MV-4-11 (cell line): ENCODE data around the gene TMEM209.
"Not testable (repeated sequence)": the region's sequence is repeated elsewhere in the genome, so short reads cannot be mapped to it uniquely, and the experiment has no call there.

Source experiments
- DNase-seq: peaks from one replicate; lab custom pipeline; 2025; lab: John Stamatoyannopoulos, UW

TMEM209 gene

DNA sequence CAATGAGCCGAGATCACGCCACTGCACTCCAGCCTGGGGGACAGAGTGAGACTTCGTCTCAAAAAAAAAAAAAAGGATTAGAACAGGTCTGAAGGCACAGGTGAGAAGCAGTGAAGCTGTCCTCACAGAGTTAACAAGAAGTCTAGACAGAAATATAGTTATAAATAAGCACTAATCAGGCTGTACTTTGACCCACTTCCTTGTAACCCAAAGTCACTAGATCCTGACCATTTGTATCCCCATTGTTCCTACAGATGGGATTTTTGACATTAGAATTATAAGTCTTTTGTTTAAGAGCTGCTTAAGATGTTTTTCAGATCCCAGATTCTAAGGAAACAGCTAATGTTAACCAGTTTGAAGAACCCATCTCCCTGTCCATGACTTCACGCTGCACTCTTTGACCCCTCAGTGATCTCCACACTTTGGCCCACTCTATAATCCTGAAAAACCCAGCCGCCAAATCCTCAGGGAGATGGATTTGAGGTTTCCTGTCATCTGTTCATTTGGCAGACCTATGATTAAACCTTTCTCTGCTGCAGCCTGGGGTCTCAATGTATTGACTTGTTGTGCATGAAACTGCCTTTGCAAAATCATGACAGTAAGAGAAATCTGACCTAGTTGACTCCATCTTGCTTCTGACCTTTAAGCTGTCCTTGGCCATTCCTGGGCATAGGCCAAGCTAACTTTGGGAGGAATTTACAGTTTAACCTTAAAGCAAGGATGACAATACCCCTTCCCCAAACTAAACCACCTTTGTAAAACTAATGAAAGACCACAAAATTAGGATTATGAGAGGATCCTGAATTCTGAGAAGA is 13.8 kb upstream of the TMEM209 start:
- DNase-seq = no peak

DNA sequence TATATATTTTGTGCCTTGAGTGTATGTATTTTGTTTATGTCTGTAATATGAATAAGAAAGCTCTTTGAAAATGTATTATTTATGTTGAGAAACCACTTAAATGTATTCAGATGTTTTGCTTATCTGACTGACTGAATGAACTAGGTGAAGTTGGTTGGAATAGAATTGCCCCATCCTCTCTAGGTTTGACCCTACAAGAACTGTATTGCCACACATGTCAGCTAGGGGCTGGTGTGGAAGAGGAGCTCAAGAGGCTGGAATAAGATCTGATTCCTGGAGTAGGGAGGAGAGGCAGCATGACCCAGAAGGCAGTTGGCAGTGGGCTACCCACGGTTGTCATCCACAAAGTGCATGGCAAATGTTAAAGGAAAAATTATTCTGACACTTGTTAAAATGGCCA is 11.5 kb upstream of the TMEM209 start:
- no peak for DNase-seq

DNA sequence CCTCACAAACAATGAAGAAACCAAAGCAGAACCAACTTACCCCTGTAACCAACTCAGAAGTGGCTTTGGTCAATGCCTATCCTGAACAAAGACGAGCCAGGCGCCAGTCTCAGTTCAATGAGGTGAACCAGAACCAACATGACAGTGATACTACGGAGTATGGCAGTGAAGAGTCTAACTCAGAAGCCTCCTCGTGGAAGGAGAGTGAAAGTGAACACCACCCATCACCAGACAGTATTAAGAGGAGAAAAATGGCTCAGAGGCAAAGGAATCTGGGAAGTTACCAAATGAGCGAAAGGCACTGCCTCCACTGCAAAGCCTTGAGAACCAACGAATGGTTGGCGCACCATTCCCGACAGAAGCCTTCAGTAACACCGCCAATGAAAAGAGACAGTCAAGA is 10.8 kb upstream of the TMEM209 start:
- no peak for DNase-seq

DNA sequence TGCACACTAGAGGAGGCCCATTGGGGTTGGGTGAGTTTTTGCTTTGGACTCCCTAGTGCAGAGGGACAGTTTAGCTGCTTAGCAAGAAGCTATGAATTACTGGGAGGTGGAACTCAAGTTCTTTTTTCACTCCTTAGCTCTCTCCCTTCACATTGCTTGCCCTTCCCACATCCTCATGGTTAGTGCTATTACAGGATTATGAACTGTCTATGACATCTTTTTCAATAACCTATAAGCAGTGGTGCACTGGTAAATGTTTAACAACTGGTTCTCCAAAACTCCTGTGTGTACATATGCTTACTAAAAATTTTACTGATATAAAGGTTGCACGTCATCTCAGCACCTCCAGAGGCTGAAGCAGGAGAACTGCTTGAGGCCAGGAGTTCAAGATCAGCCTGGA is 8.6 kb upstream of the TMEM209 start:
- no peak for DNase-seq

DNA sequence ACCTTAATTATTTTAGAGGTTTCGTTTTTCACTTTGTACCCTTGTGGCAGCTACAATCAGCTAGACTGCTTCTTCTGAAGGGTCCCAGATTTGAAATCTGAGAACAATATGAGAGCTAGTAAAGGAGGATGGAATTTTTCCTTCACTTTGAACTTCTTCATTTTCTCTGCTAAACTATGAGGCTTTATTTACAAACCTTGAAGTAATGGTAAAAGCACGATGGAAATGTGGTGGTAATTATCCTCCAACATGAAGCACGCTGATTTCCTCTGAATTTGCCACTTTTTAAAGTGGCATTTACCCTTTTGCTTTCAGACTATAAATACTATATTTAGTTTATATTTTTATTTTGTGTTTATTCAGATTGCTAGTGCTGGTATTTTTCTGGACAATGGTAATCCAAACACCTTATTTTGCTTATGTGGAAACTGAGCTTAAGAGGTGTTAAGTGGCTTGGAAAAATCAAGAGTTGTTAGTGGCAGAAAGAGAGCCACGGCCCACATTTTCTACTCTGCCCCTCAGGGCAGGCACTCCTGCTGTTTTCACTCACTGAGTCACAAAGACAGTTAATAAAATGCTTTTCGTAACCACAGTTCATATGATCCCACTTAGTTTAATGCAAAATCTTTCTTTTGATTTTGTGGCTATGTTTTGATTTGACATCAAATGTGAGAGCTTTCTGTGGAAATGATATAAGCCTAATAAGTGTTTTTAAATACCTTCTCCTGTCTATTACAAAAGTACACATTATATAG is 5.2 kb upstream of the TMEM209 start:
- DNase-seq = no peak

DNA sequence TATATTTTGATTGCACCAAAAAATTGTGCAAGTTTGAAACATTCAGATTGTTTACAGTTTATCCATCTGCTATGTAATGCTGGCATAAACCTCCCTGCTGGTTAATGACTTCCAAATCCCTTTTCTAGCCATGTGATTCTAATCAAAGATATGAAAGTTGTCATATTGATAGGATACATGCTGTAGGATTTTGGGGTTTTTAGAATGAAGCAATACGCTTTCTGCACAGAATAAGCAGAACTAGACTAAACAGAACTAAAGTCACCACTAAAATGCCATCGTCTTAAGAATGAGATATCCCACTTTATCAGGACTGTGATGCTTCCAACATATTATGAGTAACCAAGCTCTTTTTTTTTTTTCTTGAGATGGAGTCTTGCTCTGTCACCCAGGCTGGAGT is 3.3 kb upstream of the TMEM209 start:
- peak; percentile 57 for DNase-seq

DNA sequence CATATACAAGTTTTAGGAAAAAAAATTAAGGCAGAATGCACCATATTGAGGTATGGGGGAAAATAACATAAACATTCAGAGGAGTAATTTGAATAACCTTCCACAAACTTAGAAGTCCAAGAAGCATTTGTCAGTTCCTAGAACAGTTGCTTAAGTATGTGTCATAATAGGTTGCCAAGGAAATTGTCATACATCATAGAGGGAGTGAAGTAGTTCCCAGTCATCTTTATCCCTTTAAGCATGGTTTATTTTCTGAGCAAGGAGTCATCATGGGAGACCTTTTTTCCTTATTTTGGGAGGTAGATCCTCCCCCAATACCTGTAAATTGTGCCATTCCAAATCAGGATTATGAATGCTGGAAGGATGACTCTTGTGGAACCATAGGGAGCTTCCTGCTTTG is 2.4 kb upstream of the TMEM209 start, which contains the start of gene SSMEM1:
TSS of gene SSMEM1 (plus strand) at position 219 of the 400 bp plus-strand sequence. CDS start at position 270, 51 bp downstream.
- peak; percentile 89 for DNase-seq

DNA sequence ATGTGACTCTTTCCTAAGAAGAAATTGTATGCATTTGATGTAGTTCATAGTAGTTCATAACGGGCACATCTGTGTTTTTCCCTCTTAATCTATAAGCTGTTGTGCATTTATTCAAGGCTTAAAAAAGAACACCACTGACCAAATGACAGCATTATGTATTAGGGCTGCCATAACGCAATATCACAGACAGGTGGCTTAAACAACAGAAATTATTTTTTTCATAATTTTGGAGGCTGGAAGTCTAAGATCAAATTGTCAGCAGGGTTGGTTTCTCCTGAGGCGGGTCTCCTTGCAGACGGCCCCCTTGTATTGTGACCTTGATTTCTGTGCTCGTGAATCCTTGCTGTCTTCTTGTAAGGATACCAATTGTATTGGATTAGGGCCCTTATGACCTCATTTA is 1.8 kb upstream of the TMEM209 start:
- no peak for DNase-seq

DNA sequence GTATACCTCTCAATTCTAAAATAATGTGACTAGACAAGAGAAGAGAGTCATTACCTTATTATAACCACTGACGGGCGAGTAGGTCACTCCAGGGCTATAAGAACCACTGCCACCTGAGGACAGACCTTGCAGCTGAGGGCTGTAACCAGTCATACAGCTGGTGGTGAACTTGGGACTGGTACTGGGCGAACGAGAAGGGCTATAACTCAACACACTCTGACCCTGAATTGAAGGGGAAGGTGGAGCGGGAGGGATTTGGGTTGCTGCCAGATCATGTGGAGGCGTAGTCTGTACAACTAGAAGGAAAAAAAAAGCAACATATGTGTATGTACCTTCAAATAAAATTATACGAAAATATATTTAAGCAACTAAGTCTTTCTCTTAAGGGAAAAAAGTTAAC is 3.4 kb downstream of the TMEM209 start:
- no peak for DNase-seq

DNA sequence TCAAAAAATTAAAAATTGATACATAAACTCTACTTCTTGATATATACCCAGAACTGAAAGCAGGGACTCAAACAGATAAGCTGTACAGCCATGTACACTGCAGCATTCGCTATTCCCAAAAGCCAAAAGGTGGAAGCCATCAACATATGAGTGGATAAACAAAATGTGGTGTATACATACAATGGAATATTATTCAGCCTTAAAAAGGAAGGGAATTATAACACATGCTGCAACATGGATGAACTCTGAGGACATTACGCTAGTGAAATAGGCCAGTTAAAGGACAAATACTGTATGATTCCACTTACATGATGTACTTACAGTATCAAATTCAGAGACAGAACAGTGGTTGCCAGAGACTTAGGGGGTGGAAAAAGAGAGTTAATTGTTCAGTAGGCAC is 8.1 kb downstream of the TMEM209 start:
- DNase-seq = no peak

DNA sequence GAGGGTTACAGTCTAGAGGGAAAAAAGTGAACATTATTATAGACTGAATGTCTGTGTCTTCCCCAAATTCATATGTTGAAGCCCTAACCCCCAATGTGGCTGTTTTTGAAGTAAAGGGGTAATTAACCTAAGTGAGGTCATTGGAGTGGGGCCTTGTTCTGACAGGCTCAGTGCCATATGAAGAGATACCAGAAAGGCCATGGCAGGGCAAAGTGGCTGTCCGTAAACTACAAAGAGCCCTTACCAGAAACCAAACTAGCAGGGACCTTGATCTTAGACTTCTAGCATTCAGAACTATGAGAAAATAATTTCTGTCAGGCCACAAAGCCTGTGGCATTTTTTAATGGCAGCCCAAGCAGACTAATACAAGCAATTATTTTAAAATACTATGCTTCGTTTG is 8.7 kb downstream of the TMEM209 start:
- DNase-seq = no peak

DNA sequence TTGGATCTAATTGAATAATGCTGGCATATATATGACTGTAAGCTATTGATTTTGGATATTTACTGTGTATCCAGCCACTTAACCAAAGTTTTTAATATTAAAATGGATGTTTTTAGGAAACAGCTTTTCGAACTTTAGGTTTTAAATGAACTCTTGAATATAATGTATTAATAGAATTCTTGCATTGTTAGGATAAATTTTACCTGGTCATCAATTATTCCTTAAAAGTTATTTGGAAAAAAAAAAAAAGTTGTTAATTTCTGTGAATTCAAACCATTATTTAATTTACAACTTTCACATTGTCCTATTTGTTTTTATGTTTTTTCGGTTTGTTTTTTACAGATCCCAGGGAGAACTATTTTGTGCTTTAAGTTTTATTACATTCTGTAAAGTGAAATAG is 9.8 kb downstream of the TMEM209 start:
- no peak for DNase-seq

DNA sequence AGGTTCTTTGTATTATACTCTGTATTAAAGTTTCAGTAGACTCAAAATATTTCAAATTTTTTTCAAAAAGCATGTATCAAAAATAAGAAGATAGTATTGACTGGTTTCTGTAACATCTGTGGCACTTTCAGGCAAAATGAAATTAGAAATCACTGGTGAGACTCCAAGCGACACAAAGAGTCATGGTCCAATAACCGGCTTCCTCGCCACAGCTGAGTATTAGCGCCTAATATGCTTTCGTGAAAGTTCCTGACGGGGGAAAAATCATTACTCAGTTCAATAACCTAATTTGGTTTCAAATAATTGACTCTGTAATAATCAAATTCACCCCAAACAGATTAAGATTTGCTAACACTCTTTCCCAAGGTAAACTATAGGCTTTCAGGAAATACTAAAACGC is 13.4 kb downstream of the TMEM209 start:
- no peak for DNase-seq

DNA sequence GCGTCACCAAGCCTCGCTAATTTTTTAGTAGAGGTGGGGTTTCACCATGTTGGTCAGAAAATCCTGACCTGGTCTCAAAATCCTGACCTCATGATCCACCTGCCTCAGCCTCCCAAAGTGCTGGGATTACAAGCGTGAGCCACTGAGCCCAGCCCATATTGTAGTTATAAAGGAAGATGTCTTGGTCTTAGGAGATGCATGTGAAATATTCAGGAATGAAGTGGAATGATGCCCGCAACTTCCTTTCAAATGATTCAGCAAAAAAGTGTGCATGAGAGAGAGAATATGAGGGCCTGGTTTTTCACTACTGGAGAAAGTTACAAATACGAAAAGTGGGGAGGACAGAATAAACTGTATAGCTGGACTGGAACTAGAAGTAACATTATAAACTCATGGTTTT is 15.9 kb downstream of the TMEM209 start:
- DNase-seq = no peak

DNA sequence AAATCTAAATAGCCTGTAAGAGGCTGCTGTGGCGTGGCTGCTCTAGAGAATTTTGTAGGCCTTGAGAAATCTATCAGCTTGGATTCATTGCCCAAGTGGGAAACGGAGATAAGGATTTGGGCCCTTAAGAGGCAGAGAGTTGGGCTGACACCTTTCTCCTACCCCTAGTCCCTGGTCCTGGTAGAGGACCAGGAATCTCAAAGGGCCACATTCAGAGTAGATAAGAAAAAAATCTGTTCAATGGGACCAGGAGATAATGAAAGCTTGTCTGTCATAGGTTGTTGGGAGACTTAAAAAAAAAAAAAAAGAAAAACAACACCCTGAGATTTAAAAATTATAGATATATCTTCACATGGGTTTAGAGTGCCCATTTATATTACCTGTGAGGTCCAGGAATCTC is 17.8 kb downstream of the TMEM209 start:
- DNase-seq = no peak

DNA sequence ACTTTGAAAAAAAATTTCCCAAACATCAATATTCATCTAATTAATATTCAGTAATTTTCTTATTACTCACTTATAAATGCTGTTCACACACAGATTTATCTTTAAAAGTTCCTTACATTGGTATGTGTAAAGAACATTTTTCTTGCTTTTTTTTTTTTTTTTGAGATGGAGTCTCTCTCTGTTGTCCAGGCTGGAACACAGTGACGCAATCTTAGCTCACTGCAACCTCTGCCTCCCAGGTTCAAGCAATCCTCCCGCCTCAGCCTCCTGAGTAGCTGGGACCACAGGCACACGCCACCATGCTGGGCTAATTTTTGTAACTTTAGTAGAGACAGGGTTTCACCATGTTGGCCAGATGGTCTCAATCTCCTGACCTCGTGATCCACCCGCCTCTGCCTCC is 20.9 kb downstream of the TMEM209 start:
- DNase-seq = not testable (repeated sequence)

DNA sequence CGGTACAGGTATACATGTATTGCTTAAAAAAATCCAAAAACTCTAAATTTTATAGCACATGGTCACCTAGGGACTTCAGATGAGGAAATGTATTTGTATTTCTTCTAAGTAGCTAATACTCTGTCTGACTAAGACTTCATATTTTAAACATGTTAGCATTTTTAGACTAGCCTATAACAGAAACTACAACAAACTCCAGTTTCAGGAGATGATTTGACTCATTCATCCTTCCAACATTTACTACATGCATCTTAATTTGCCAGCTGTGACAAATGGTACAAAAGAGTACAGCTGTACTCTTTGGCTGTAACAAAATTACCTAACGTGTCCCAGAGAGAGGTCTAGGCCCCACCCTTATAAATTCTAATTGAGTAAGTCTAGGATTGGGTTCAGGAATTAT is 22.2 kb downstream of the TMEM209 start:
- no peak for DNase-seq

DNA sequence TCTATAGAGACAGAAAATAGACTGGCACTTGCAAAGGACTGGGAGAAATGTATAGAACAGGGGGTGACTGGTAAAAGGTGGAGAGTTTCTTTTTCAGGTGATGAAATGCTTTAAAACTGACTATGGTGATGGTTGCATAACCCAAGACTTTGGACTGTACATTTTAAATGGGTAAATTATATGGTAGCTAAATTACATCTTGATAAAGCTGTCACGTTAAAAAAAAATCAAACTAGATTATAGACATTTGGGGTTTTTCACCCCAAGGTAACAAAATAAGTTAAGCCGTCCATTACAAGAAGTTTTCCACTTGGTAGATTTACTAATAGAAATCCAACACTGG is 24.0 kb downstream of the TMEM209 start:
- no peak for DNase-seq

DNA sequence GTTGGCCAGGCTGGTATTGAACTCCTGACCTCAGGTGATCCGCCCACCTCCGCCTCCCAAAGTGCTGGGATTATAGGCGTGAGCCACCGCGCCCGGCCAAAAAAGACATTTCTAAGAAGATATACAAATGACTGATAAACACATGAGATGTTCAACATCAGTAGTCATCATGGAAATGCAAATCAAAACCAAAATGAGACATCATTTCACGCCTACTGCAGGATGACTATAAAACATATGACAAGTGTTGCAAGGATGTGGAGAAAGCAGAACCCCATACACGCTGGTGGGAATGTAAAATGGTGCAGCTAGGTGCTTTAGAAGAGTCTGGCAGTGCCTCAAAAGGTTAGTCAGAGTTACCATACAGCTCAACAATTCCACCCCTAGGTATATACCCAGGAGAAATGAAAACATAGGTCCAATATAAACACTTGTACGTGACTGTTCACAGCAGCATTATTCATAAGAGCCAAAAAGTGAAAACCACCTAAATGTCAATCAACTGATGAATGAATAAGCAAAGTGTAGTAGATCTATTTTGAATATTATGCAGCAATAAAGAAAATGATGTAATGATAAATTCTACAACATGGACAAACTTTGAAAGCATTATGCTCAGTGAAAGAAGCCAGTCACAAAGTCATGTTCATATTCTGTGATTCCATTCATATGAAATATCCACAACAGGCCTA is 24.5 kb downstream of the TMEM209 start:
- DNase-seq = no peak

DNA sequence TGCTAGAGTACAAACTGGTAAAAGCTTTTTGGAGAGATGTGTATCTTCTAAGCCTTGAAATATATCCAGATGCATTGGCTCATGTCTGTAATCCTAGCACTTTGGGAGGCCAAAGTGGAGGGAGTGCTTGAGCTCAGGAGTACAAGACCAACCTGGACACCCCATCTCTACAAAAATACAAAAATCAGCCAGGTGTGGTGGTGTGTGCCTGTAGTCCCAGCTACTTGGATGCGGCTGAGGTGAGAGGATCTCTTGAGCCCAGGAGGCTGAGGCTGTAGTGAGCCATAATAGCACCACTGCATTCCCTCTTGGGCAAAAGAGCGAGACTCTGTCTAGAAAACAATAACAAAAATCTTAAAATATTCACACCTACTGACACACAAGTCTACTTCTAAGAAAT is 25.6 kb downstream of the TMEM209 start:
- no peak for DNase-seq

DNA sequence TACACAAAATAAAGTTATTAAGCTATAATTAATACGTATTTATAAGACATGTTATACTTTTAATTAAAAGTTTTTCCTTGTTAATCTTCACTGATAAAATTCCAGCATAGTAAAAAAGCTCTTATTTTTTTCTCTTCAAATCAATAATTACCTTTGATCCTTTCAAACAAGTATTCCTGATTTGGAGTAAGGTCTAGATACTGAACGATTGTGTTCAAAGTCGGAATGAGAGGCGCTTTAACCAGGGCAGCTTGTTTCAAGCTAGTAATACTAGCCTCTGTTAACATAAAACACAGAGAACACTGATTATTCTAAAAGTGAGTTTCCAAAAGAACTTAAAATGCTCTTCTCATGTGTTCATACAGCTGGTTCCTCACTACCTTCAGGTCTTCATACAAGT is 27.0 kb downstream of the TMEM209 start:
- no peak for DNase-seq

DNA sequence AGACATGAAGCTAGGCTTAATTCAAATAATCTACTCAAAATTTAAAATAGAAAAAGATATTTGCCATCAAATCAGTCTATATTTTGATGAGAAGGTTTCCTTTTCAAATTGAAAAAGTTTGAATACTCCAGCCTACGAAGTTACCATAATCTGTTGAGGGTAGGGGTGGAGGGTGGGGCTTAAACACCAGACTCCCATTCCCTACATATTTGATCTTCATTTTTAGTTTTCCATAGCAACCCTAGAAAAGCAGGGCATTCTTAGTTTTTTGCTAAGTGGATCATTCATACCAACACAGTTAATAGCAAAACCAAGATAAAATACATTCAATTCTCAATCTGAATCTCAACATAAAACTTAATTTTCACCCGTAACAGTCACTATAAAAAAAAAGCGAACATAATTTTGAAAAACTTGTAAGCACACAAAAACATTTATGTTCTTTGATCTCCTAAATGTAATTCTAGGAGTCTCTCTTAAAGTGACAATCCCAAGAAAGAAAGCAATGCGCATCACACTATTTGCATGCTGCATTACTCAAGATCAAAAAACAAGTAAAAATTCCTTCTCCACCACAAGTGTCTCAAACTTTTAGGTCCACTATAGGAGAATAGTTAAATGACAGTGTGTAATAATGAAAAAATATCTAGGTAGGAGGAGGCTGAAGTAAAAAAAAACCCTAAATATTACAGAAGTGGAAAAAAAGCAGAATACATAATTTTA is 30.8 kb downstream of the TMEM209 start:
- DNase-seq = no peak
